ENCODE data around the gene KRTAP10-1.

KRTAP10-1 gene

DNA sequence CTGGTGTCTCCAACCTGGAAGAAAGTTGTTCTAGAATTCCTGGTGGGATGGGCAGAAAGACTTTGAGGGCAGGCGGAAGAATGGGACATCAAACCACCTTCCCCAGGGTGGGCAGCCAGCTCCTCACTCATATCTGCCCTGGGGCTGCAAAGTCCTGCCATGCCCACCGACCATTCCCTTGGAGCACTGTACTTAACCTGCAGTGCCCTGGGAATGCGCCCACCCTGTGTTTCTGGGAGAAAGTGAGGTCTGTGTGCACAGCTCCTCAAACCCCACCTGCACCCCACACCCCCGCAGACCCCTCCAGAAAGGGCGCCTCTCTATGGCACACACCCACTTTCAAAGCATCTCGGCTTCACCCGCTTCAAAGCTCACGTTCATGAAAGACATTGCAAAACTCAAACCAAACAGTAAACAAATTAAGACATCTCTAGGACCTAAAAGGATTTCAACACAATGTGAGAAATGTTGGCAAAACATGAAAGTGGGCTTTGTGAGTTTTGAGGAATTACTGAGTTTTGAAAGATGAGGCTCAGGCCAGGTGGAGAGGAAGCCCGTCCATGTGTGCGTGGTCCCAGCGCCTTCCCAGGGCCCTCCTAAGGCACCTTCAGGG, 25.1 kb downstream of the KRTAP10-1 start:
- TF ChIP-seq CTCF (IDR thresholded peaks at IDR 0.05; ENCODE audit: low read depth, low read length): no peak
- TF ChIP-seq EZH2phosphoT487 (IDR thresholded peaks at IDR 0.05; ENCODE audit: low read depth): no peak
- no peaks in the 10 kb centered on the region; the same call in none of the 2 replicates for H3K27me3 ChIP-seq (ENCODE audit: low read depth, low read length)
- no peak overlapping the region for H2AFZ ChIP-seq (ENCODE audit: low read depth, low read length)
- no peaks in the 10 kb centered on the region for H3K9me3 ChIP-seq (ENCODE audit: insufficient read depth, low read length)
- no peaks in the 10 kb centered on the region for H3K79me2 ChIP-seq (ENCODE audit: low read length)
- H3K4me3 ChIP-seq (ENCODE audit: low read length): no peak overlapping the region
- H3K27ac ChIP-seq (ENCODE audit: low read length): no peak overlapping the region
- H3K4me2 ChIP-seq (ENCODE audit: low read length): no peak overlapping the region
- H3K9ac ChIP-seq (ENCODE audit: low read length): no peak overlapping the region
- H3K4me1 ChIP-seq (ENCODE audit: low read length): peaks cover 3% of the 10 kb centered on the region; the same call in 1 of the 2 replicates
- no peaks in the 10 kb centered on the region for H4K20me1 ChIP-seq (ENCODE audit: insufficient read depth, low read length)
- H3K36me3 ChIP-seq (replicated peaks; ENCODE audit: low read depth, low read length): no peaks in the 10 kb centered on the region

DNA sequence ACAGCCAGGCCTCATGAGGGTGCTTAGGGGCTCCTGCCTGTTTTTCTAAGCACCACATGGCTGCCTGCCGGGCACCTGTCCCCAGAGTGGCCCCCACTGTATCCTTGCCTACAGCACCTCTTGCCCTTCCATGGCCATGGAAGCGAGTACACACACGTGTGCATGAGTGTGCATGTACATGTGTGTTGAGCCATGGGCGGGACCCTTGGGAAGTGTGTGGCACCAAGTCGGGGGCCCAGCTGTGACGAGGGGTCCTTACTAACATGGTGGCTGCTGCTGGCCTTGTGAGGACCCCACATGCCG, 25.8 kb downstream of the KRTAP10-1 start:
- TF ChIP-seq EZH2phosphoT487 (IDR thresholded peaks at IDR 0.05; ENCODE audit: low read depth): no peak
- TF ChIP-seq CTCF (IDR thresholded peaks at IDR 0.05; ENCODE audit: low read depth, low read length): no peak
- Histone ChIP-seq H3K36me3 (replicated peaks; ENCODE audit: low read depth, low read length) (no peaks in the 10 kb centered on the region), H3K9me3 (ENCODE audit: insufficient read depth, low read length) (no peaks in the 10 kb centered on the region), H3K79me2 (ENCODE audit: low read length) (no peaks in the 10 kb centered on the region), H3K27ac (ENCODE audit: low read length) (no peak overlapping the region), H3K4me1 (ENCODE audit: low read length) (peaks cover 3% of the 10 kb centered on the region; the same call in 1 of the 2 replicates), H3K4me2 (ENCODE audit: low read length) (no peak overlapping the region), H4K20me1 (ENCODE audit: insufficient read depth, low read length) (no peaks in the 10 kb centered on the region), H3K9ac (ENCODE audit: low read length) (no peak overlapping the region), H3K27me3 (ENCODE audit: low read depth, low read length) (no peaks in the 10 kb centered on the region; the same call in none of the 2 replicates), H2AFZ (ENCODE audit: low read depth, low read length) (no peak overlapping the region), H3K4me3 (ENCODE audit: low read length) (no peak overlapping the region)

DNA sequence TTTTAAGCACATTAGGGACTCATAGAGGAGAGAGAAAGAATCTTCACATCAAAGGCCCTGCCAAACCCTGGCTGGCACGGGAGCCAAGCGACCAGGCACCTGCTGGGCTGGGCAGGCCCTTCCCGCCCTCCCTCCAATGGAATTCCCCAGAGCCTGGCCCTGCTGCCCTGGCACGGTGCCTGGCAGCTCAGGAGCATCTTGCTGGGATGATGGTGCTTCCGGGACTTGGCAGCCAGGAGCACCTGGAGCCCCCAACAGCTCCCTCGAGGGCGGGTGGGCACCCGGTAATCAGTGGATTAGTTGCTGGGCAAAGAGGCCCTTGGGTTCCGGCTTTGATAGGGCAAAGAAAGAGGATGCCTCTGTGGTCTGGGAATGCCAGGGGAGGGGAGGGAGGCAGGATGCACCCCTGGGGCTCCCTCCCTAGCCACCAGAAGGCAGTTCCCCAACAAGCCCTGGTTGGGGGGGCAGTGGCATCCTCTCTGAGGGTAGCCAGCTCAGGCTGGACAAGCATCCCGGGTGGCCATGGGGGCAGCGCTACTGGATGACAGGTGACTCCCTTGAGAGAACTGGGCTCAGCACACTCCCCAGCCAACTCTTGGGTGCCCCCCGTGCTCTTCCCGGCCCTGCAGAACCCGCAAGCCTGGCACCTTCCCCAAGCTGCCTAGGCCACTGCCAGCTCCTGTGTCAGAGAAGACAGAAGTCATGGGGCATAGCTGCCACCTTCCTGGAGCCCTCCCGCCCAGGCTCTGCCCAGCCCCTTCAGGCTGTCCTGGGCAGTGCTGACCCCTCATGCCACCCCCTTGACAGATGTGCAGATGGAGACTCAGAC, 26.4 kb downstream of the KRTAP10-1 start:
- no peaks in the 10 kb centered on the region for H3K36me3 ChIP-seq (replicated peaks; ENCODE audit: low read depth, low read length)
- no peak overlapping the region for H3K4me2 ChIP-seq (ENCODE audit: low read length)
- no peak for TF ChIP-seq CTCF (IDR thresholded peaks at IDR 0.05; ENCODE audit: low read depth, low read length)
- no peak for TF ChIP-seq EZH2phosphoT487 (IDR thresholded peaks at IDR 0.05; ENCODE audit: low read depth)
- no peak overlapping the region for H3K9ac ChIP-seq (ENCODE audit: low read length)
- H3K4me1 ChIP-seq (ENCODE audit: low read length): peaks cover 3% of the 10 kb centered on the region; the same call in 1 of the 2 replicates
- no peak overlapping the region for H2AFZ ChIP-seq (ENCODE audit: low read depth, low read length)
- H3K79me2 ChIP-seq (ENCODE audit: low read length): no peaks in the 10 kb centered on the region
- no peaks in the 10 kb centered on the region for H4K20me1 ChIP-seq (ENCODE audit: insufficient read depth, low read length)
- H3K9me3 ChIP-seq (ENCODE audit: insufficient read depth, low read length): no peaks in the 10 kb centered on the region
- no peak overlapping the region for H3K27ac ChIP-seq (ENCODE audit: low read length)
- no peaks in the 10 kb centered on the region; the same call in none of the 2 replicates for H3K27me3 ChIP-seq (ENCODE audit: low read depth, low read length)
- no peak overlapping the region for H3K4me3 ChIP-seq (ENCODE audit: low read length)
